ENCODE measurements around the gene UBE2QL1.

UBE2QL1 gene

GRCh38 chr5:6493681-6494454, 45.2 kb downstream of the UBE2QL1 start:
- Histone ChIP-seq H3K79me2 (ENCODE audit: insufficient read depth, low read length) (no peaks in the 10 kb centered on the region), H3K4me2 (ENCODE audit: low read length) (no peak overlapping the region), H3K9me2 (ENCODE audit: low read depth, low read length) (no peaks in the 10 kb centered on the region), H3F3A (ENCODE audit: insufficient read depth, low read length) (no peaks in the 10 kb centered on the region), H3K9ac (ENCODE audit: low read length) (no peak overlapping the region), H3K27ac (ENCODE audit: low read depth, low read length, poor library complexity, severe bottlenecking) (no peak overlapping the region), H2AFZ (ENCODE audit: low read length) (no peak overlapping the region), H3K9me3 (ENCODE audit: low read length) (no peaks in the 10 kb centered on the region), H3K36me3 (ENCODE audit: insufficient read depth, low read length) (no peaks in the 10 kb centered on the region), H4K20me1 (ENCODE audit: insufficient read depth, low read length) (no peaks in the 10 kb centered on the region), H3K27me3 (ENCODE audit: insufficient read depth, low read length) (0 out of 2 replicates have a peak, but pooled peaks cover 4% of the 10 kb centered on the region), H3K4me1 (ENCODE audit: insufficient read depth, low read length, severe bottlenecking) (no peaks in the 10 kb centered on the region), H3K4me3 (ENCODE audit: low read depth, low read length, poor library complexity, severe bottlenecking) (no peak overlapping the region)
- no peak for TF ChIP-seq CTCF (IDR thresholded peaks at IDR 0.05; ENCODE audit: low read length)
- TF ChIP-seq EZH2 (IDR thresholded peaks at IDR 0.05; ENCODE audit: borderline replicate concordance, low read length) = no peak

DNA sequence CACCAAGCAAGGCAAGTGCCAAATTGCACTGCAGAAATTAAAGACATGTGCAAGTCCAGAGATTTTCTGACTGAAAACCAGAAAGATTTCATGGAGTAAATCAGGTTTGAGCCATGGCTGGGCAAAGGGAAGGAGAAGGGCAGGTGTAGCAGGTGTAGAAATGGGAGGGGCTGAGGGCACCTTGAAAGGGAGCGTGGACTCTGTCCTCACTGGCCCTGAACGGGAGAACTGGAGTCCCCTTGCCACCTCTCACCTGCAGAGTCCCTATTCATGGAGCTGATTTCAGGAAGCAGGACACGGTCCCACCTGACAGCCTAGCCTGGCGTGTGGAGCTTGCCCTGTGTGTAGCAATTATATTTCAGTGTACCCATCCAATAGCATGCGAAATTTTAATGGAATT, 46.3 kb downstream of the UBE2QL1 start:
- H3K4me3 ChIP-seq (ENCODE audit: low read depth, low read length, poor library complexity, severe bottlenecking) = no peak overlapping the region
- H3K4me1 ChIP-seq (ENCODE audit: insufficient read depth, low read length, severe bottlenecking) = no peaks in the 10 kb centered on the region
- H3K27me3 ChIP-seq (ENCODE audit: insufficient read depth, low read length) = 0 out of 2 replicates have a peak, but pooled peaks cover 4% of the 10 kb centered on the region
- H3K79me2 ChIP-seq (ENCODE audit: insufficient read depth, low read length) = no peaks in the 10 kb centered on the region
- TF ChIP-seq CTCF (IDR thresholded peaks at IDR 0.05; ENCODE audit: low read length) = no peak
- TF ChIP-seq EZH2 (IDR thresholded peaks at IDR 0.05; ENCODE audit: borderline replicate concordance, low read length) = no peak
- H3K9ac ChIP-seq (ENCODE audit: low read length) = no peak overlapping the region
- H2AFZ ChIP-seq (ENCODE audit: low read length) = no peak overlapping the region
- no peaks in the 10 kb centered on the region for H3K9me2 ChIP-seq (ENCODE audit: low read depth, low read length)
- no peaks in the 10 kb centered on the region for H4K20me1 ChIP-seq (ENCODE audit: insufficient read depth, low read length)
- no peaks in the 10 kb centered on the region for H3F3A ChIP-seq (ENCODE audit: insufficient read depth, low read length)
- no peaks in the 10 kb centered on the region for H3K36me3 ChIP-seq (ENCODE audit: insufficient read depth, low read length)
- no peak overlapping the region for H3K4me2 ChIP-seq (ENCODE audit: low read length)
- H3K9me3 ChIP-seq (ENCODE audit: low read length) = no peaks in the 10 kb centered on the region
- no peak overlapping the region for H3K27ac ChIP-seq (ENCODE audit: low read depth, low read length, poor library complexity, severe bottlenecking)

- no peaks in the 10 kb centered on the region for H3K36me3 ChIP-seq (ENCODE audit: insufficient read depth, low read length)
- H3K9ac ChIP-seq (ENCODE audit: low read length) = no peak overlapping the region
- H3F3A ChIP-seq (ENCODE audit: insufficient read depth, low read length) = no peaks in the 10 kb centered on the region
- no peak for TF ChIP-seq CTCF (IDR thresholded peaks at IDR 0.05; ENCODE audit: low read length)
- TF ChIP-seq EZH2 (IDR thresholded peaks at IDR 0.05; ENCODE audit: borderline replicate concordance, low read length) = no peak
- no peak overlapping the region for H3K4me3 ChIP-seq (ENCODE audit: low read depth, low read length, poor library complexity, severe bottlenecking)
- H3K9me2 ChIP-seq (ENCODE audit: low read depth, low read length) = no peaks in the 10 kb centered on the region
- no peak overlapping the region for H2AFZ ChIP-seq (ENCODE audit: low read length)
- no peaks in the 10 kb centered on the region for H3K79me2 ChIP-seq (ENCODE audit: insufficient read depth, low read length)
- H4K20me1 ChIP-seq (ENCODE audit: insufficient read depth, low read length) = no peaks in the 10 kb centered on the region
- H3K4me1 ChIP-seq (ENCODE audit: insufficient read depth, low read length, severe bottlenecking) = no peaks in the 10 kb centered on the region
- H3K27me3 ChIP-seq (ENCODE audit: insufficient read depth, low read length) = 0 out of 2 replicates have a peak, but pooled peaks cover 4% of the 10 kb centered on the region
- no peak overlapping the region for H3K27ac ChIP-seq (ENCODE audit: low read depth, low read length, poor library complexity, severe bottlenecking)
- no peak overlapping the region for H3K4me2 ChIP-seq (ENCODE audit: low read length)
- H3K9me3 ChIP-seq (ENCODE audit: low read length) = no peaks in the 10 kb centered on the region
Measured at GRCh38 chr5:6495433-6496206, 47.0 kb downstream of the UBE2QL1 start.

Data from OCI-LY1 (cell line).